ENCODE measurements around the gene TRIO. TPM values are rescaled to one million over a fixed set of nuclear protein-coding genes. Genes with fewer than 3 reads are reported as not detected.

The TRIO gene
- total and polyA plus RNA-seq, 2 donors (not counting 3 experiments of a cell fraction or from before 2014, with no cell fraction given): 82.9 to 248 TPM

GRCh38 chr5:14487897-14488570, 344.9 kb downstream of the TRIO start:
- FAIRE-seq: no peak
- BruUV-seq (replicated peaks): no TSS peak
- dilution Hi-C loops (cut with MboI; ENCODE audit: extremely low pct_ligation_motif_present, low sequenced_read_pairs): no loop called here
- Histone ChIP-seq H3K79me2 (ENCODE audit: control insufficient read depth, insufficient read depth, low read length) (no peaks in the 10 kb centered on the region), H4K20me1 (replicated peaks; ENCODE audit: control insufficient read depth, extremely low read depth, insufficient read depth, low read length) (no peaks in the 10 kb centered on the region), H2AFZ (ENCODE audit: low read depth, low read length) (no peak overlapping the region), H3K9ac (replicated peaks; ENCODE audit: extremely low read depth, insufficient read depth, low read length) (no peak overlapping the region), H3K9me3 (replicated peaks; ENCODE audit: control insufficient read depth, insufficient read depth, low read length) (no peaks in the 10 kb centered on the region), H3K27me3 (ENCODE audit: control insufficient read depth in 2 of 2, insufficient read depth in 2 of 2, low read length in 2 of 2) (no peaks in the 10 kb centered on the region), H3K27ac (ENCODE audit: insufficient read depth, low read depth, low read length) (no peak overlapping the region), H3K4me2 (ENCODE audit: insufficient read depth, low read length) (no peak overlapping the region), H3K9me1 (replicated peaks; ENCODE audit: control insufficient read depth, extremely low read depth, insufficient read depth, low read length) (no peaks in the 10 kb centered on the region), H3K4me3 (replicated peaks in 1 of 3; ENCODE audit: insufficient read depth in 1 of 3, low read depth in 1 of 3, low read length in 3 of 3) (no peak overlapping the region), H3K4me1 (ENCODE audit: control insufficient read depth, extremely low read depth, insufficient read depth, low read length) (peaks cover 8% of the 10 kb centered on the region), H3K36me3 (ENCODE audit: control insufficient read depth in 2 of 2, extremely low read depth in 1 of 2, insufficient read depth in 2 of 2, low read length in 2 of 2) (peaks cover 21 to 55% of the 10 kb centered on the region in 2 experiments)
- POLR2A ChIA-PET: no interaction called here
- intact Hi-C loops (cut with micrococcal nuclease): no loop called here
- CTCF ChIA-PET: interaction anchor here (1.0 kb wide), 1 partner anchor 88 kb away, joined by 3 read pairs; no protein-coding TSS in a partner anchor
- DNase-seq (ENCODE audit: low read depth, low spot score): no peak
- TF ChIP-seq EZH2 (IDR thresholded peaks at IDR 0.05; ENCODE audit: borderline replicate concordance, low read depth, low read length, severe bottlenecking) (no peak), MAX (IDR thresholded peaks at IDR 0.05; ENCODE audit: insufficient read depth, insufficient read length) (no peak), MYC (IDR thresholded peaks at IDR 0.05; ENCODE audit: low read depth, low read length) (no peak), POLR2A (IDR thresholded peaks at IDR 0.05; ENCODE audit: low read depth, low read length) (no peak), GATA2 (IDR thresholded peaks at IDR 0.05; ENCODE audit: insufficient read depth, insufficient read length, low read depth, low read length) (no peak)
- TF ChIP-seq, protein P1, sequence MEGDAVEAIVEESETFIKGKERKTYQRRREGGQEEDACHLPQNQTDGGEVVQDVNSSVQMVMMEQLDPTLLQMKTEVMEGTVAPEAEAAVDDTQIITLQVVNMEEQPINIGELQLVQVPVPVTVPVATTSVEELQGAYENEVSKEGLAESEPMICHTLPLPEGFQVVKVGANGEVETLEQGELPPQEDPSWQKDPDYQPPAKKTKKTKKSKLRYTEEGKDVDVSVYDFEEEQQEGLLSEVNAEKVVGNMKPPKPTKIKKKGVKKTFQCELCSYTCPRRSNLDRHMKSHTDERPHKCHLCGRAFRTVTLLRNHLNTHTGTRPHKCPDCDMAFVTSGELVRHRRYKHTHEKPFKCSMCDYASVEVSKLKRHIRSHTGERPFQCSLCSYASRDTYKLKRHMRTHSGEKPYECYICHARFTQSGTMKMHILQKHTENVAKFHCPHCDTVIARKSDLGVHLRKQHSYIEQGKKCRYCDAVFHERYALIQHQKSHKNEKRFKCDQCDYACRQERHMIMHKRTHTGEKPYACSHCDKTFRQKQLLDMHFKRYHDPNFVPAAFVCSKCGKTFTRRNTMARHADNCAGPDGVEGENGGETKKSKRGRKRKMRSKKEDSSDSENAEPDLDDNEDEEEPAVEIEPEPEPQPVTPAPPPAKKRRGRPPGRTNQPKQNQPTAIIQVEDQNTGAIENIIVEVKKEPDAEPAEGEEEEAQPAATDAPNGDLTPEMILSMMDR (IDR thresholded peaks at IDR 0.05; ENCODE audit: extremely low read depth in 1 of 2, insufficient read depth in 1 of 2, low read depth in 1 of 2, low read length in 2 of 2): no peak
